Body of pancreas (tissue), 4 donors: Measurements from ENCODE around the gene ST6GALNAC1. TPM values are rescaled to one million over a fixed set of nuclear protein-coding genes. Genes with fewer than 3 reads are reported as not detected.

ENCODE experiments used
- ATAC-seq: fragments of 150-250 bp; one replicate; pipeline ENCODE4 v1.9.1; 2016
- DNase-seq, 4 donors: peaks; one replicate each; pipeline ENCODE4 v3.0.0-alpha.2; 2019
- H3K27ac ChIP-seq, 4 donors: fragments of 200-600 bp; sonication (generic); 1 replicate in 3 of 4; 2 replicates in 1 of 4; pipeline versions ENCODE4 v1.5.1 to v1.6.1; 2016 to 2019; ENCODE audit warnings: mild to moderate bottlenecking in 1 of 4, mixed read lengths in 1 of 4, moderate library complexity in 1 of 4
- H3K27me3 ChIP-seq, 2 donors: fragments of 200-600 bp; sonication (generic); one replicate each; pipeline ENCODE4 v1.6.0; 2016; ENCODE audit warnings: mild to moderate bottlenecking in 1 of 2
- H3K36me3 ChIP-seq, 2 donors: fragments of 200-600 bp; sonication (generic); replicated peaks in 1 of 2; 2 replicates each; pipeline ENCODE4 v1.5.1; 2016; ENCODE audit warnings: low read depth in 2 of 2; ENCODE audit not compliant: insufficient read depth in 1 of 2
- H3K4me1 ChIP-seq: fragments of 200-600 bp; sonication (generic); one replicate; pipeline ENCODE4 v1.6.0; 2016
- H3K4me3 ChIP-seq, 2 donors: fragments of 200-600 bp; sonication (generic); 1 replicate in 1 of 2; 2 replicates in 1 of 2; pipeline ENCODE4 v1.5.1; 2016 to 2019
- H3K9me3 ChIP-seq, 3 donors: fragments of 200-600 bp; sonication (generic); 1 replicate in 2 of 3; 2 replicates in 1 of 3; pipeline ENCODE4 v1.5.1; 2016
- POLR2A ChIP-seq, 3 donors: fragments of 450-650 bp; IDR thresholded peaks; one replicate each; pipeline ENCODE4 v1.6.1; 2016; ENCODE audit warnings: antibody characterized with exemption in 3 of 3, mild to moderate bottlenecking in 2 of 3
- WGBS, 2 donors: methylation state at CpG; one replicate each; pipeline ENCODE4 v1.1.5; 2017; 5-methylcytosine and 5-hydroxymethylcytosine counted together
- intact Hi-C: fragments of 100-400 bp; cut with DNase I; formaldehyde crosslinking; loops from one replicate; pipeline ENCODE4 v1.15.1; 2023
- total RNA-seq, 2 donors: library from RNA; depleted of rRNA; stranded (reverse); fragments of >200 nt; gene quantifications; one replicate each; pipeline ENCODE4 v1.1.0, GENCODE V29; 2016
- TF ChIP-seq, protein P1 (sequence below), 7 experiments: fragments of 450-650 bp in 4 of 7; fragments of 200-600 bp in 3 of 7; sonication (generic) in 3 of 7; IDR thresholded peaks; one replicate each; pipeline ENCODE4 v1.5.1; 2016 to 2019; ENCODE audit warnings: antibody characterized with exemption in 7 of 7

The ST6GALNAC1 gene
- total RNA-seq, 2 donors from 2014 or later: 9.3 to 13.5 TPM

DNA sequence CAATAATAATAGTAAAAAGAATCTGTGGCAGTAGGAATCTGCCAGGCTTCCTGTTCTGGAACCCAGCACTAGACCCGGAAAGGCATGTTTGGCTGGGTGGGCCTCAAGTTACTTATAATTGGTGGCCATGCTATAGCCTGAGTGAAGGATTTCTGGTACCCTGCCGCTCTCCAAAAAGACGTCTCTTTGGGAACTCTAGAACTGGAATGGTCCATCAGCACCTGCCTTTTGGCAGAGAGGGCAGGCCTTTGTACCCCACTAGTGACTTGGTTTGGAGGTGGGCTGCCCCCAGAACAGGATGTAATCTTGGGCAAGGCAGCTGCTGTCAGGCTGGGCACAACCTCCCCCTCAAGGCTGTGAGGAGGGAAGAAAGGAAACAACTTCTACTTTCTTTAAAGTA, 29.3 kb upstream of the ST6GALNAC1 start:
- no peak for TF ChIP-seq POLR2A (IDR thresholded peaks at IDR 0.05)
- TF ChIP-seq, protein P1, sequence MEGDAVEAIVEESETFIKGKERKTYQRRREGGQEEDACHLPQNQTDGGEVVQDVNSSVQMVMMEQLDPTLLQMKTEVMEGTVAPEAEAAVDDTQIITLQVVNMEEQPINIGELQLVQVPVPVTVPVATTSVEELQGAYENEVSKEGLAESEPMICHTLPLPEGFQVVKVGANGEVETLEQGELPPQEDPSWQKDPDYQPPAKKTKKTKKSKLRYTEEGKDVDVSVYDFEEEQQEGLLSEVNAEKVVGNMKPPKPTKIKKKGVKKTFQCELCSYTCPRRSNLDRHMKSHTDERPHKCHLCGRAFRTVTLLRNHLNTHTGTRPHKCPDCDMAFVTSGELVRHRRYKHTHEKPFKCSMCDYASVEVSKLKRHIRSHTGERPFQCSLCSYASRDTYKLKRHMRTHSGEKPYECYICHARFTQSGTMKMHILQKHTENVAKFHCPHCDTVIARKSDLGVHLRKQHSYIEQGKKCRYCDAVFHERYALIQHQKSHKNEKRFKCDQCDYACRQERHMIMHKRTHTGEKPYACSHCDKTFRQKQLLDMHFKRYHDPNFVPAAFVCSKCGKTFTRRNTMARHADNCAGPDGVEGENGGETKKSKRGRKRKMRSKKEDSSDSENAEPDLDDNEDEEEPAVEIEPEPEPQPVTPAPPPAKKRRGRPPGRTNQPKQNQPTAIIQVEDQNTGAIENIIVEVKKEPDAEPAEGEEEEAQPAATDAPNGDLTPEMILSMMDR (IDR thresholded peaks at IDR 0.05): no peak
- DNase-seq (no peak), ATAC-seq (no peak)
- H3K27ac ChIP-seq: peak overlapping the region in 3 of 4 donors; percentile 93 to 95 (median 93)
- no peak overlapping the region for H3K4me3 ChIP-seq
- H3K27me3 ChIP-seq: no peaks in the 10 kb centered on the region
- peaks cover 30% of the 10 kb centered on the region for H3K4me1 ChIP-seq
- 82 to 93% methylated on average over 1 to 3 of the region's 3 CpGs for WGBS, 2 donors
- intact Hi-C loops: no loop called here
- H3K36me3 ChIP-seq: no peaks in the 10 kb centered on the region
- no peaks in the 10 kb centered on the region for H3K9me3 ChIP-seq

- Histone ChIP-seq H3K4me1 (peaks cover 30% of the 10 kb centered on the region), H3K9me3 (no peaks in the 10 kb centered on the region), H3K27me3 (no peaks in the 10 kb centered on the region), H3K4me3 (peak overlapping the region in 1 of 2 donors; percentile 46), H3K36me3 (no peaks in the 10 kb centered on the region), H3K27ac (peak overlapping the region; percentile 93 to 97 (median 94))
- 17 to 22% methylated on average over 13 of the region's 13 CpGs for WGBS, 2 donors
- DNase-seq (peak in 3 of 4 donors; percentile 37 to 45 (median 43)), ATAC-seq (no peak)
- intact Hi-C loops: no loop called here
- TF ChIP-seq POLR2A (IDR thresholded peaks at IDR 0.05): no peak
- TF ChIP-seq, protein P1 (IDR thresholded peaks at IDR 0.05): no peak
These were observed 28.8 kb upstream of the ST6GALNAC1 start for GRCh38 chr17:76672270-76672851.

GRCh38 chr17:76671912-76672262, 28.3 kb upstream of the ST6GALNAC1 start:
- DNase-seq (no peak), ATAC-seq (peak; percentile 2)
- Histone ChIP-seq H3K36me3 (no peaks in the 10 kb centered on the region), H3K4me3 (peak overlapping the region in 1 of 2 donors; percentile 46), H3K4me1 (peaks cover 30% of the 10 kb centered on the region), H3K27me3 (no peaks in the 10 kb centered on the region), H3K9me3 (no peaks in the 10 kb centered on the region), H3K27ac (peak overlapping the region; percentile 93 to 97 (median 94))
- WGBS, 2 donors: 0 to 2% methylated on average over 19 of the region's 19 CpGs
- intact Hi-C loops: no loop called here
- TF ChIP-seq, protein P1 (IDR thresholded peaks at IDR 0.05): peak in 4 of 7 experiments; percentile 36 to 45 (median 40)
- TF ChIP-seq POLR2A (IDR thresholded peaks at IDR 0.05): peak; percentile 31 to 89 (median 89)

GRCh38 chr17:76671123-76671911, 27.8 kb upstream of the ST6GALNAC1 start:
- peak in 2 of 3 donors; percentile 64 to 65 for TF ChIP-seq POLR2A (IDR thresholded peaks at IDR 0.05)
- TF ChIP-seq, protein P1 (IDR thresholded peaks at IDR 0.05): no peak
- Histone ChIP-seq H3K4me1 (peaks cover 30% of the 10 kb centered on the region), H3K27me3 (no peaks in the 10 kb centered on the region), H3K4me3 (no peak overlapping the region), H3K9me3 (no peaks in the 10 kb centered on the region), H3K36me3 (no peaks in the 10 kb centered on the region), H3K27ac (peak overlapping the region; percentile 93 to 97 (median 94))
- intact Hi-C loops: no loop called here
- 0 to 15% methylated on average over 11 to 32 of the region's 32 CpGs for WGBS, 2 donors
- ATAC-seq (peak; percentile 97), DNase-seq (peak; percentile 100)
